WTC11 (cell line): ENCODE data around the gene UROC1.

Source experiments
- ATF3 ChIP-seq: sonication (generic); formaldehyde crosslinking; conservative IDR thresholded peaks from 2 replicates; pipeline ENCODE4 v1.8.1; 2022; ENCODE audit warnings: mild to moderate bottlenecking, missing genetic modification reagents
- CTCF ChIP-seq: fragments of 200-600 bp; IDR thresholded peaks from 2 replicates; pipeline ENCODE4 v1.8.0; 2022; ENCODE audit warnings: antibody characterized with exemption
- ELF4 ChIP-seq: sonication (generic); formaldehyde crosslinking; IDR thresholded peaks from 2 replicates; pipeline ENCODE4 v1.8.1; 2022; ENCODE audit warnings: low read depth, mild to moderate bottlenecking, moderate library complexity, missing genetic modification reagents
- MAX ChIP-seq: sonication (generic); formaldehyde crosslinking; IDR thresholded peaks from 2 replicates; pipeline ENCODE4 v1.8.0; 2022; ENCODE audit warnings: mild to moderate bottlenecking, missing genetic modification reagents
- MLX ChIP-seq: sonication (generic); formaldehyde crosslinking; IDR thresholded peaks from 2 replicates; pipeline ENCODE4 v1.8.1; 2023; ENCODE audit warnings: mild to moderate bottlenecking, missing genetic modification reagents, moderate library complexity
- SMAD3 ChIP-seq: sonication (generic); formaldehyde crosslinking; IDR thresholded peaks from 2 replicates; pipeline ENCODE4 v1.8.0; 2022; ENCODE audit warnings: missing genetic modification reagents, mild to moderate bottlenecking, borderline replicate concordance
- TEAD4 ChIP-seq: sonication (generic); formaldehyde crosslinking; IDR thresholded peaks from 2 replicates; pipeline ENCODE4 v1.8.0; 2022; ENCODE audit warnings: mild to moderate bottlenecking, missing genetic modification reagents
- USF1 ChIP-seq: sonication (generic); formaldehyde crosslinking; IDR thresholded peaks from 2 replicates; pipeline ENCODE4 v1.8.0; 2022; ENCODE audit warnings: mild to moderate bottlenecking, missing genetic modification reagents
- ZNF281 ChIP-seq: sonication (generic); formaldehyde crosslinking; IDR thresholded peaks from 2 replicates; pipeline ENCODE4 v1.8.0; 2023; ENCODE audit warnings: mild to moderate bottlenecking, missing genetic modification reagents
- ZNF416 ChIP-seq: fragments of 250-450 bp; sonication (Bioruptor Pico); IDR thresholded peaks from 2 replicates; pipeline ENCODE4 v1.9.0; 2021; ENCODE audit warnings: mild to moderate bottlenecking, inconsistent platforms
- ZNF423 ChIP-seq: fragments of 250-450 bp; sonication (Bioruptor Pico); IDR thresholded peaks from 2 replicates; pipeline ENCODE4 v2.1.2; 2022; ENCODE audit warnings: mild to moderate bottlenecking, moderate library complexity

- TF ChIP-seq MAX (no peak), CTCF (no peak), USF1 (no peak), ZNF416 (CRISPR knock-in tag) (no peak), ZNF423 (CRISPR knock-in tag) (no peak), TEAD4 (CRISPR knock-in tag) (no peak), ELF4 (CRISPR knock-in tag) (no peak), MLX (CRISPR knock-in tag) (no peak), ATF3 (no peak), ZNF281 (CRISPR knock-in tag) (no peak), SMAD3 (no peak)
These were observed 83.9 kb downstream of the UROC1 start for GRCh38 chr3:126433496-126434263.
